ENCODE results near the gene CELF3. TPM values are rescaled to one million over a fixed set of nuclear protein-coding genes. Genes with fewer than 3 reads are reported as not detected.

The CELF3 gene
- total RNA-seq, 1 donor from 2014 or later, result 52.4 TPM

Small RNA genes lying within 50 kb of the gene (small RNA-seq; reads per million reads assigned to genes)
- not detected for gene RNU6-662P (ENCODE audit: low replicate concordance)

Other genes starting within 250 kb of the CELF3 start
- gene CGN, start 205.4 kb downstream of the CELF3 start, total RNA-seq, result 1.7 TPM
- 6.1 TPM for gene TUFT1, start 176.5 kb downstream of the CELF3 start, total RNA-seq
- gene SNX27, start 104.8 kb downstream of the CELF3 start, total RNA-seq, result 62.2 TPM
- 15.2 TPM for gene RIIAD1, start 4.7 kb upstream of the CELF3 start, total RNA-seq
- gene MRPL9, start 46.7 kb upstream of the CELF3 start, total RNA-seq, result 40.6 TPM
- gene TDRKH, start 73.7 kb upstream of the CELF3 start, total RNA-seq, result 18.7 TPM
- gene LINGO4, start 88.6 kb upstream of the CELF3 start, total RNA-seq, result not detected
- gene RORC, start 115.0 kb upstream of the CELF3 start, total RNA-seq, result under 0.01 TPM
- not detected for gene C2CD4D, start 123.0 kb upstream of the CELF3 start, total RNA-seq
- not detected for gene THEM5, start 136.9 kb upstream of the CELF3 start, total RNA-seq
- 4.2 TPM for gene THEM4, start 192.7 kb upstream of the CELF3 start, total RNA-seq